ENCODE results near the gene TMEM119.

TMEM119 gene

GRCh38 chr12:108615918-108616317, 18.0 kb upstream of the TMEM119 start:
- DNase-seq: no peak

GRCh38 chr12:108614639-108615038, 16.8 kb upstream of the TMEM119 start:
- no peak for DNase-seq

GRCh38 chr12:108614041-108614440, 16.2 kb upstream of the TMEM119 start:
- no peak for DNase-seq

GRCh38 chr12:108613548-108613947, 15.7 kb upstream of the TMEM119 start:
- no peak for DNase-seq

GRCh38 chr12:108612788-108613282, 15.0 kb upstream of the TMEM119 start:
- DNase-seq: no peak

- DNase-seq: peak; percentile 26
Measured at GRCh38 chr12:108611884-108612415, 14.1 kb upstream of the TMEM119 start.

- DNase-seq: no peak
Measured at GRCh38 chr12:108610856-108611605, 13.1 kb upstream of the TMEM119 start.

GRCh38 chr12:108610336-108610815, 12.5 kb upstream of the TMEM119 start:
- DNase-seq: no peak

- no peak for DNase-seq
Measured at GRCh38 chr12:108609537-108610335, 11.9 kb upstream of the TMEM119 start.

- DNase-seq: no peak
Measured at GRCh38 chr12:108608616-108609015, 10.7 kb upstream of the TMEM119 start.

- DNase-seq: no peak
Measured at GRCh38 chr12:108607981-108608600, 10.2 kb upstream of the TMEM119 start.

- DNase-seq: no peak
Measured at GRCh38 chr12:108606492-108606891, 8.6 kb upstream of the TMEM119 start.

GRCh38 chr12:108605690-108606406, 8.0 kb upstream of the TMEM119 start:
- no peak for DNase-seq

GRCh38 chr12:108605000-108605689, 7.3 kb upstream of the TMEM119 start:
- no peak for DNase-seq

- DNase-seq: no peak
Measured at GRCh38 chr12:108604208-108604941, 6.5 kb upstream of the TMEM119 start.

- DNase-seq: no peak
Measured at GRCh38 chr12:108603743-108604142, 5.9 kb upstream of the TMEM119 start.

GRCh38 chr12:108602976-108603704, 5.3 kb upstream of the TMEM119 start:
- no peak for DNase-seq

GRCh38 chr12:108602209-108602705, 4.4 kb upstream of the TMEM119 start:
- no peak for DNase-seq

- no peak for DNase-seq
Measured at GRCh38 chr12:108600702-108601007, 2.8 kb upstream of the TMEM119 start.

GRCh38 chr12:108599948-108600701, 2.2 kb upstream of the TMEM119 start:
- DNase-seq: no peak
